Superior temporal gyrus (tissue), 1 donor: Measurements from ENCODE around the gene PPP2R1B.

ENCODE experiments used
- DNase-seq: peaks from one replicate; pipeline ENCODE4 v3.0.0-alpha.2; 2016; ENCODE audit errors: extremely low spot score

Gene PPP2R1B

DNA sequence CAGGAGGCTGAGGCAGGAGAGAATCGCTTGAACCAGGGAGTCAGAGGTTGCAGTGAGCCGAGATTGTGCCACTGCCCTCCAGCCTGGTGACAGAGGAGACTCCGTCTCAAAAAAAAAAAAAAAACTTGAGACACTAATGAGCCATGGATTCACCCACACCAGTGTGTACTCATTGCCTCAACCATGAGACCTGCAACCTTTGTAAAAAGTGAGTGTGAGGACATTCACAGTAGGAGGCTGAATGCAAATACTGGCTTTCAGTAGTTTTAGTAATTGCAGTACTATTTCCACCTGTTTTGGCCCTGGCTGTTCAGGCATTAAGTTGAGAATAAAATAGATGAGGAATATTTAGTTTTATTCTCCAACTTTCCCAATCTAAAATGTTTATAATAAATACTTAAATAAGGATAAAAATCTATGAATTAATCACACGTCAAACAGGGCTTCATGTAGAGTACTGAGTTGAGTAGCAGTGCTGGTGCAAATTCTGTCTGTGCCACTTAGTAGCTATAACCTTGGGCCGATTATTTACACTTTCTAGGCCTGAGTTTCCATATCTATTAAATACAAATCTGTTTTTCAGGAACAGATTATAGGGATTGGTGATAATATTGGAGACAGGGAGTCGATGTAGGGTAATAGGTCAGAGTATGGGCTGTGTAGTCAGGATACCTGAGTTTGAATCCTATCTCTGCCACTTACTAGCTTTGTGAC is 72.8 kb downstream of the PPP2R1B start:
- DNase-seq, result no peak

DNA sequence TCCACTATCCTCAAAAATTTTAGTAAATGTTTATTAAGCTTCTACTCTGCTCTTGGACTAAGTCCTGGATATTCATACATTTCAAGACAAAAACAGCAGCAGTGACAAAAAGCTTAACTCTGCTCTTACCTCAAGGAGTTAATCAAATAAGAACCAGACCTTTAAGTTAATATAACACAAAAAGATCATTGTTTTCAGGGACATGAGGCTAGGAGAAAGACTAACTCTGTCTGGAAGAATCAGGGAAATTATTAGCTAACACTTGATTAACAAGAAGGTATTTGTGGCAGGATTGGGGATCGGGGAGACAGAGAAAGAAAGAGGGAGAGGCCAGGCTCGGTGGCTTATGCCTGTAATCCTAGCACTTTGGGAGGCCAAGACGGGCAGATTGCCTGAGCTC is 74.4 kb downstream of the PPP2R1B start:
- no peak for DNase-seq

DNA sequence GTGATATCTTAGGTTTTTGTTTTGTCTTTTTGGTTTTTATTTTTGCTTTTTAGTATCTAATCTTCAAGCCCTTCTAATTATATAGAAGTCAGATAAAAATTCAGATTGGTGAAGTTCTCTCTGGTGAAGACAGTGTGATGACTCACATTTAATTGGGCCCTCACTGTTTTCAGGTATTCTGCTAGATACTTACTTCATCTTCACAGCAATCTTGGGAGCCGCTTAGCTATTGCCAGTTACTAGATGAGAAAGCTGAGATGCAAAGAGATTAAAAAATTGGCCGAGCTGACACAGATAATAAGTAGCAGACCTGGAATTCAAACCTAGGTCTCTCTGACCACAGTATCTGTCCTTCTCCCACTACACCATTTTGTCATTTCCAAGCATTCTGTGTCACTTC is 75.0 kb downstream of the PPP2R1B start:
- DNase-seq, result no peak

DNA sequence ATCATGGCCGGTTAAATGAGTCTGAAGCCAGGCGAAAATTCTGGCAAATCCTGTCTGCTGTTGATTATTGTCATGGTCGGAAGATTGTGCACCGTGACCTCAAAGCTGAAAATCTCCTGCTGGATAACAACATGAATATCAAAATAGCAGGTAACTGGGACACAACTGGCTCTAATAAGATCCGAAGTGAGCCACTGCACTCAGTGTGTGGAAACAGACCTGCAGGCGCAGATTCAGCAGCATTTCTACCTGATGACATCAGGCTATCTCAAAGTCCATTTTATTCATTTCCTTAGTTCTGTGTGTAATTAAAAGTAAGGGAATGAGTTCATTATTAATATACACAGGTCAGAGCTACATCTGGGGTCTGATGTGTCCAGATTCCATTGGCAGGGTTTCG is 78.2 kb downstream of the PPP2R1B start:
- no peak for DNase-seq

DNA sequence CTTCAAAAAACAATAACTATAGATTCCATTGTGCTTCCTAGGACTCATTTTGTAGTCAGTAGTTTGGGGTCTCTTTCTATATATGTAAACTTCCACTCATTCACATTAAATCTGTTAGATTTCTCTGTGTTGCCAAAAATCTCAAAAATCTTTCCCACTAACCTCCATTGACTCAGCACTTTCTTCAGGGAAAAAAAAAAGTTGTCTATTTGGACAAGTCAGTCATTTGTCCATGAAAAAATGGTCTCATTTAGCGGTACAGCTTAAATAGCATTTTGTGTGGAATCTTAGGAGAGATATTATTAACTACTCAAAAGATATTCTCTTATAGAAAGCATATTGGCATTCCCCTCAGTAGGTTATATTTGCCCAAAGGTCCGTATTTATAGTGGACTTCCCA is 81.9 kb downstream of the PPP2R1B start:
- DNase-seq, result no peak

DNA sequence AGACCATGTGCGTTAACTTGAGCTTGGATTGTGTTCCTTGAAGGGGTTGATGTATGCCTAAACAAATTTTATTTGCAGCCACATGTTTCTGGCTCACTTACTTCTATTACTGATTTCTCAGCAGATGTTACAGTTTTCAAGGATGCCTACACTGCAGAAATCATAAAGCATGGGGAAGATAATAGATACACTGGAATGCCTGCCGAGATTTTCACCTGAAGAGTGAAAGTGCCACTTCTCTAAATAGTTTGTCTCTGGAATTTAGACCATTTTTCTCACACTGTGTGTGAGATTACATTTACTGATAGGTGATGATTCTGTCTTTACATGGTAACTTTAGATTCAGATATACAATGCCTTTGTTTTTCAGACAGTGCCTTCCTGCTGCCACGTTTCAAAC is 82.4 kb downstream of the PPP2R1B start:
- no peak for DNase-seq

DNA sequence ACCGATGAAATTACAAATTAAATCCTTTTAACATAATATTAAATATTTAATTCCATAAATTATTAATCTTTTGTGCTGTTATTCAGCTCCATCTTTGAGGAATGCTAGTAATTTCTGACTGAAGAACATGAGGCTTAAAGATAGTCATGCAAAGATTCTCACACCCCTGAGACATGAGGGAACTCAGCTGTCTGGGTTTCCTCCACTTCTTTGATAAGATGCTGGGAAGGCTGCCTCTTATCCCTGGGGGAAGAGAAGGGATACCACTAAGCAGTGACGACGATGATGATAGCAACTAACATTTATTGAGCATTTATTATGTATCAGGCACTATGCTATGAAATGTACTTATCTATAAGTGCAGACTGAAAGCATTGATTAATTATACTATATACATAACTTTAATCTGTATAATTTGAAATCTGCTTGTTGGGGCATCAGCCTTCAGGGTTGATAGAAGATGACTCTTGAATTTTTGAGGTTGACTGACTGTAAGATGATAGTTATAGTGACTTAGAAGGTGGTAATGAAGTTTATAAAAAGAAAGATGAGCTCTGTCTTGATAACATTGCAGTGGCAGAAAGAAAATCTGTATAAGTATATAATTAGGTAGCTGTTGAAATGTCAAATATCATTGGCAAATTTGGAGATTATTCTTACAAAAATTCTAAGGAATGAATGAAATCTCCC is 85.6 kb downstream of the PPP2R1B start:
- no peak for DNase-seq
